ENCODE results near the gene SPINK13. TPM values are rescaled to one million over a fixed set of nuclear protein-coding genes. Genes with fewer than 3 reads are reported as not detected.
A peak's percentile ranks its signal among the peaks of the same experiment; 100 is the strongest.
"Not testable (repeated sequence)": the region's sequence is repeated elsewhere in the genome, so short reads cannot be mapped to it uniquely, and the experiment has no call there.

SPINK13 gene, protein sequence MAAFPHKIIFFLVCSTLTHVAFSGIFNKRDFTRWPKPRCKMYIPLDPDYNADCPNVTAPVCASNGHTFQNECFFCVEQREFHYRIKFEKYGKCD
- not detected for total RNA-seq

DNA sequence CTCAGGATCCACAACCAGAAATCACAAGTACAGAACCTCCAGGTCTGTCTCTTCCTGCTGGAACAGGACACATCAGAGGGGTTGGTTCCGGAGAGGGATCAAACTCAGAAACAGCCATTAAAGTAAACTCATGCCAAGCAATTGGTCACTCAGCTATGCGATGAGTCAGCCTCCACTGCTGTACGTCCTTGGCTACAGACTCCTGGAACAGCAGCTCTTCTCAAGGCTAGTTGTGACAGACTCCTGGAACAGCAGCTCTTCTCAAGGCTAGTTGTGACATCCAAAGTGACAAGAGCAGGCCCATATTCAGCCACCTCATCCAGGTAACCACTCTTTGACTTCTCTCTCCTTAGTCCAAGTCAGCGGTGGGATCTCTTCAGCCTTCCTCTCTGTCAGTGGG is at the start of gene SPINK13:
SPINK13 (plus strand) TSS at position 229 of the 400 bp plus-strand sequence. CDS start 1,279 bp downstream, outside the sequence.
- DNase-seq (ENCODE audit: low spot score), result peak; percentile 48

DNA sequence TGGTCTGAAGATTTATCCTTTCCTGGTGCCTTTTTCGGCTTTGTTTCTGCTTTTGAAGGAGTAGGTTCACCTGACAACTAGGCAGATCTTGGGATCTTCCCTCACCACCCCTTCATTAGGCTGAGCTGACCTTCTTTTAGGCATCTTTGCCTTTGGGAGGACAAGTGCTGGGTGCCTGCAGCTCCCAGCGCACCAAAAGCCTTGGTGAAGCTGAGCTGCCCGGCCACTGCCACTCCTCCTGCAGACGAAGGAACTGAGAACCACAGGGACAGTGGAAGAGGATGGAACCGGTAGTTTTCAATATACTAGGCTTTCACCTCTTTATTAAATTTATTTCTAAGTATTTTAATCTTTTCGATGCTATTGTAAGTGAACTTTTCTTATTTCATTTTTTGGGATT is 47.1 kb upstream of the SPINK13 start:
- no peak for DNase-seq (ENCODE audit: low spot score)

- no peak for DNase-seq (ENCODE audit: low spot score)
Measured at GRCh38 chr5:148224117-148224742, 44.4 kb upstream of the SPINK13 start.

- no peak for DNase-seq (ENCODE audit: low spot score)
Measured at GRCh38 chr5:148228392-148228984, 40.1 kb upstream of the SPINK13 start.

DNA sequence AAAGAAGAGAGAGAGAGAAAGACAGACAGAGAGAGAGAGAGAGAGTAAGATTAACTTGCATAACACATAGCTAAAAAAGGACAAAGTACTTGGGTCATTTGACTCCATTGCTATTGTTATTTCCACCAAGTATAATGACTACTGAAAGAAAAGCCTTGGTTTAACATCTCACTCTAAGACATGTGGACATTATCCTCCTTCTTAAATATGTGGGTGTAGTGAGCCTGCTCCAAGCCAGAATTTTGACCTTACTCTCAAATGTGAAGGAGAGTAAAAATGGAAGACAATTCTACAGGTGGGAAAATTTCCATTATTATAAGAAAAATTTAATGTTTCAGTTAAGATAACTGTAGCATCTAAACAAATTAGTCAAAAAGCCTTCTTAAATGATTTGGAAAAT is 38.8 kb upstream of the SPINK13 start:
- DNase-seq (ENCODE audit: low spot score), result no peak

- DNase-seq (ENCODE audit: low spot score), result no peak
Measured at GRCh38 chr5:148230240-148230639, 38.4 kb upstream of the SPINK13 start.

DNA sequence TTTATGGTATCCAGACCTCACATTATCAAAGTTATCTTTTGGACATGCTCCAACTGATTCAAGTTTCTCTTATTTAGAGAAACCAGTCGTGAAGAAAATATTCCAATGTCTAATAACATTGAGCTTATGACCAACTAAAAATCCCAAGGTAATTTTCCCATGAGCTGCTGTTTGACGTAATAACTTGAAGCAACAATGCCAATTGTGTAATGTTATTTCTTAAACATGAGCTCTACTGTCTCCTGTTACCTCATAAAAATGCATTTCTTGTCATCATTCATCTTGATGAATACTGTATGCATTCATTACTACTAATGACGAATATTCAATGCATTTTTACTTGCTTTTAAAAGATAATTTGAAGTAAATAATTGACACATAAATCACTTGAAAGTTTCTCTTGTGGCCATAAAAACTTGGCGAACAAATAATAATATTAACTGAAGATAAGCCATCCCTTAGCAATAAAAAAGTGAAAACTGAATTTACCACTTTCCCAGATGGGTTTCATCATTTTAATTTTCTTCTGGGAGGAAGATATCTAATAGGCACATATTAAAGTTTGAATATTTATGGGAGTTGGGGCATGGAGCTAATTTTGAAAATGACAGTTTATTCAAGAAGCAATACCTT is 30.7 kb upstream of the SPINK13 start:
- DNase-seq (ENCODE audit: low spot score), result no peak

DNA sequence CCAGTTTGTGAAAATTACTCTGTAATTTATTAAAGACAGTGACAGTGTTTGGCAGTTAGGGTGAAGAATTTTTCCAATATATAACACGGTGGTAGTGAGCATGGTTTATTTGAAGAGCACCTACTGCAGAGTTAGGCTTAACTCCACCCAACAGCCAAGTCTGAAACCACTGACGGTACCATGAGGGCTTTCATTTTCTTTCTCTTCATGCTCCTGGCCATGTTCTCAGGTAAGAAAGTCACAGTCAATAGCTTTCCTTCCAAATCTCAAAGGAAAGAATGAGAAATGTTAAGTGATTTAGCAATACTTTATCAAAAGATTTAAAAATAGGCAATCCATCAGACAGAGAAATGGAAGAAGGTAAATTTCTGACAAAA is 30.2 kb upstream of the SPINK13 start, which contains the start of gene MARCOL:
MARCOL (plus strand) TSS at position 108 of the 377 bp plus-strand sequence; CDS start at position 181, 73 bp downstream.
- DNase-seq (ENCODE audit: low spot score), result no peak

- no peak for DNase-seq (ENCODE audit: low spot score)
Measured at GRCh38 chr5:148248894-148249293, 19.7 kb upstream of the SPINK13 start.

DNA sequence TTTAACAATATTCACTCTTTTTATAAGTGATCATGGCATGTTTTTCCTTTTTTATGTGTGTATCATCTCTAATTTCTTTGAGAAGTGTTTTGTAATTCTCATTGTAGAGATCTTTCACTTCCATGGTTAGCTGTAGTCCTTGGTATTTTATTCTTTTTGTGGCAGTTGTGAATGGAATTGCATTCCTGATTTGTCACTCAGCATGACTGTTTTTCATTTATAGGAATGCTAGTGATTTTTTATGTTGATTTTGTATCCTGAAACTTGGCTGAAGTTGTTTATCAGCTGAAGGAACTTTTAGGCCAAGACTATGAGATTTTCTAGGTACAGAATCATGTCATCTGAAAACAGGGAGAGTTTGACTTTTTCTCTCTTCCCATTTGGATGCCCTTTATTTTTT is 13.1 kb upstream of the SPINK13 start:
- DNase-seq (ENCODE audit: low spot score), result no peak

DNA sequence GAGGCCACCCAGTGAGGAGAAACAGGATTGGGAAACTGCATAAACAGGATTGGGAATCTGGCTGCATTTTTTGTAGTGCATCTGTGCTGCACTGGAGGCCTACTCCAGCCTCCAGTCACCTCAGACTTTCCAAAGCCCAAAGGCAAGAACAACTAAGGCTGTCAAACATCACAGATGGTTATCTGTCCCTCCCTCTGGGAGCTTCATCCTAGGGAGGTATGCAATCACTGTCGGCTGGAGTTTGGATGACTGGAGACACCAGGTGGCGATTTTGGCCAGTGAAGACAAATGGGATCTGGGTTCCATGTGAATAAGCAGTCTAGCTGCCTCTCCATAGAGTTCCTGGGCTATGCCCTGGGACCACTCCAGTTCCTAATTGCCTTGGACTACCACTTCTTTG is 9.3 kb upstream of the SPINK13 start:
- DNase-seq (ENCODE audit: low spot score), result no peak

DNA sequence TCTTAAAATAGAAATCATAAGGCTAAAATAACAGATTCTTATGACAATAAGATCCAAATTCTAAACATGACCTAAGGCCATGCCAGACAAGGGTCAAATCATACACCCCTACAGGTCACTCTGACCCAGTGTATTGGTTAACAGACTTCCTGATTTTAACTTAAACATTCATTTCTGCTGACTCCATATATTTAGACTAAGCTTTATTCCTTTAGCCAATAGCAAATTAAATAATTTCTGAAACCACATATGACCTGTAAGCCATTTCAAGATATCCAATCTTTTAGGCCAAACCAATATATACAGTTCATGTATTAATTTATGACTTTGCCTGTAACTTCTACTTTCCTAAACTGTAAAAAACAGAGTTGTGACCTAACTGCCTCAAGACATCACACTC is 7.4 kb upstream of the SPINK13 start:
- DNase-seq (ENCODE audit: low spot score), result no peak

DNA sequence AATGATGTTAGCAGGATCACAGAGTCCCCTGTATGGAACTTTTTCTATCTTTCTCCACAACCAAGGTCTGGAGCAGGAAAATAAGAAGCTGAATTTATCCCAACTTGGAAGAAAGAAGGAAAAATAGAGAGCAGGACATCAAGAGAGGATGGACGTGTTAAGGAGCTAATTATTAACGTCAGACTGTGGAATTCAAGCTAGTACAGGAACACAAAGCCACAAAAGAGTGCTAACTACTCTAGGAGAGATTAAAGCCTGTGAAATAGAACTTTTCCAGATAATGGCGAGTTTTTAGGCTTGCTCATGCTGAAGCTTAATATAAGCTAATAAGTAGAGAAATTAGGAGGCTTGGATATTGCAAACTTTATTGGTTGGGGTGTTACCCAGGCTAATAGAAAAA is 632 bp upstream of the SPINK13 start:
- no peak for DNase-seq (ENCODE audit: low spot score)

DNA sequence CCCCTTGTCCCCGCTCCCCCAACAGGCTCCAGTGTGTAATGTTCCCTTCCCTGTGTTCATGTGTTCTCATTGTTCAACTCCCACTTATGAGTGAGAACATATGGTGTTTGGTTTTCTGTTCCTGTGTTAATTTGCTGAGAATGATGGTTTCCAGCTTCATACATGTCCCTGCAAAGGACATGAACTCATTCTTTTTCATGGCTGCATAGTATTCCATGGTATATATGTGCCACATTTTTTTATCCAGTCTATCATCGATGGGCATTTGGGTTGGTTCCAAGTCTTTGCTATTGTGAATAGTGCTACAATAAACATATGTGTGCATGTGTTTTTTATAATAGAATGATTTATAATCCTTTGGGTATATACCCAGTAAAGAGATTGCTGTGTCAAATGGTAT is 6.5 kb downstream of the SPINK13 start:
- DNase-seq (ENCODE audit: low spot score), result not testable (repeated sequence)

DNA sequence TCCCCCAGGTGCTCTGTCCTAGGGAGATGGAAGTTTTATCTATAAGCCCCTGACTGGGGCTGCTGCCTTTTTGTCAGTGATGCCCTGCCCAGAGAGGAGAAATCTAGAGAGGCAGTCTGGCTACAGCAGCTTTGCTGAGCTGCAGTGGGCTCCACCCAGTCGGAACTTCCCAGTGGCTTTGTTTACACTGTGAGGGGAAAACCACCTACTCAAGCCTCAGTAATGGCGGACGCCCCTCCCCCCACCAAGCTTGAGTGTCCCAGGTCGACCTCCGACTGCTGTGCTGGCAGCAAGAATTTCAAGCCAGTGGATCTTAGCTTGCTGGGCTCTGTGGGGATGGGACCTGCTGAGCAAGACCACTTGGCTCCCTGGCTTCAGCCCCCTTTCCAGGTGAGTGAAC is 12.3 kb downstream of the SPINK13 start:
- DNase-seq (ENCODE audit: low spot score), result not testable (repeated sequence)

DNA sequence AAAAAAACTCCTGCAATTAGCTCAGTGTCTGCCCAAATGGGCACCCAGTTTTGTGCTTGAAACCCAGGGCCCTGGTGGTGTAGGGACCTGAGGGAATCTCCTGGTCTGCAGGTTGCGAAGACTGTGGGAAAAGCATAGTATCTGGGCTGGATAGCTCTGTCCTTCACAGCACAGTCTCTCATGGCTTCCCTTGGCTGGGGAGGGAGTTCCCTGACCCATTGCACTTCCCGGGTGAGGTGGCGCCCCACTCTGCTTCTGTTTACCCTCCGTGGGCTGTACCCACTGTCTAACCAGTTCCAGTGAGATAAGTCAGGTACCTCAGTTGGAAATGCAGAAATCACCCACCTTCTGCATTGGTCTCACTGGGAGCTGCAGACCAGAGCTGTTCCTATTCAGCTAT is 12.7 kb downstream of the SPINK13 start:
- not testable (repeated sequence) for DNase-seq (ENCODE audit: low spot score)

- DNase-seq (ENCODE audit: low spot score), result no peak
Measured at GRCh38 chr5:148290271-148291195, 21.9 kb downstream of the SPINK13 start.

GRCh38 chr5:148297731-148298130 is 29.1 kb downstream of the SPINK13 start:
- no peak for DNase-seq (ENCODE audit: low spot score)

- no peak for DNase-seq (ENCODE audit: low spot score)
Measured at GRCh38 chr5:148306446-148306845, 37.9 kb downstream of the SPINK13 start.

- DNase-seq (ENCODE audit: low spot score), result no peak
Measured at GRCh38 chr5:148309019-148309418, 40.4 kb downstream of the SPINK13 start.

DNA sequence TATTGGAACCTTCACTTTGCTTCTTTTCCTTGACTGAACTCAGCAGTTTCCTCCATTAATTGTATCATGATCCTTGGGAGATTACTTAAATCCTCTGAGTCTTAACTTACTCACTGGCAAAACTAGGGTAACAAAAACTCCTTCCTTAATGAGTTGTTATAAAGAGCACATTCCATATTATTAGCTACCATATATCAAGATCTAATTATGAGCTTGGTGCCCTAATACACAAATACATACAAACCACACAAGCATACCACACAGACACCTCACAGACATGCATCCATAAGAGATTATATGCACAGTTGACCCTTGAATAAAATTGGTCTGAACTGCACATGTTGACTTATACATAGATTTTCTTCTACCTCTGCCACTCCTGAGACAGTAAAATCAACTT is 41.2 kb downstream of the SPINK13 start:
- no peak for DNase-seq (ENCODE audit: low spot score)

DNA sequence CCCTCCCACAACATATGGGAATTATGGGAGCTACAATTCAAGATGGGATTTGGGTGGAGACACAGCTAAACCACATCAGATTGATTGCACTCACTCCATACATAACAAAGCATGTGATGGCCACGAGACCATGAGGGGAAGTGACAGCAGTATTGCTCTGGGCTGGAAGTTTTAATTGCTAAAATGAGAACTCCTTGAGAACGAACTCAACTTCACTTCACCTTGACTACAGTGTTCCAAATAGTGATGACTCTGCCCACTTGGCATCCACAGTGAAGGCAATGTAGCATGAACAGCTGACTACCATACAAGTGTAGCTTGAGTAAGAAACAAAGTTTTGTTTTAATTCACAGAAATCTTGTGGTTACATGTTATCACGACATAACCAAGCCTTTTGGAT is 42.9 kb downstream of the SPINK13 start:
- no peak for DNase-seq (ENCODE audit: low spot score)
